Measurements from ENCODE around the gene ARHGAP18. TPM values are rescaled to one million over a fixed set of nuclear protein-coding genes. Genes with fewer than 3 reads are reported as not detected.

The ARHGAP18 gene
- total RNA-seq, 1 experiment from 2014 or later, result 2.4 TPM

GRCh38 chr6:129555206-129555832 lies 154.7 kb downstream of the ARHGAP18 start:
- Histone ChIP-seq H3T11ph (ENCODE audit: low read length) (no peak overlapping the region), H3K27me3 (ENCODE audit: insufficient read depth, low read length) (no peaks in the 10 kb centered on the region), H4K91ac (ENCODE audit: insufficient read length, low read depth, low read length) (no peak overlapping the region), H3K79me1 (ENCODE audit: insufficient read depth, low read depth, low read length, poor library complexity, severe bottlenecking) (no peaks in the 10 kb centered on the region), H3K18ac (ENCODE audit: insufficient read length, low read depth, low read length) (no peak overlapping the region), H4K5ac (ENCODE audit: insufficient read length, low read depth, low read length) (no peak overlapping the region), H3K9ac (ENCODE audit: extremely low read depth, insufficient read length, low read length) (no peak overlapping the region), H2AK5ac (ENCODE audit: insufficient read length, low read length) (no peak overlapping the region), H4K8ac (replicated peaks; ENCODE audit: insufficient read length, low read depth, low read length) (no peak overlapping the region), H2BK5ac (ENCODE audit: insufficient read length, low read length) (no peak overlapping the region), H3K9me3 (ENCODE audit: control insufficient read depth, low read depth, low read length) (no peaks in the 10 kb centered on the region), H4K20me1 (ENCODE audit: control insufficient read depth, insufficient read depth, insufficient read length) (no peaks in the 10 kb centered on the region), H3K27ac (ENCODE audit: insufficient read length, low read depth, low read length) (no peak overlapping the region), H2BK120ac (ENCODE audit: low read depth, low read length, poor library complexity, severe bottlenecking) (no peak overlapping the region), H2BK20ac (ENCODE audit: low read depth, low read length, poor library complexity, severe bottlenecking) (no peak overlapping the region), H3K4ac (ENCODE audit: low read depth, low read length) (no peak overlapping the region), H3K4me2 (ENCODE audit: insufficient read depth, insufficient read length, low read length) (no peak overlapping the region), H2BK15ac (ENCODE audit: low read depth, low read length) (no peak overlapping the region), H3K23ac (ENCODE audit: insufficient read length, low read depth, low read length) (no peak overlapping the region), H2AFZ (ENCODE audit: low read length) (no peak overlapping the region), H3K56ac (ENCODE audit: insufficient read length, low read depth, low read length) (no peak overlapping the region), H3K23me2 (ENCODE audit: insufficient read length, low read depth, low read length, poor library complexity, severe bottlenecking) (no peaks in the 10 kb centered on the region), H3K79me2 (ENCODE audit: insufficient read depth, low read length) (no peaks in the 10 kb centered on the region), H3K4me1 (ENCODE audit: insufficient read depth, low read length) (no peaks in the 10 kb centered on the region), H3K14ac (ENCODE audit: insufficient read depth, low read length) (no peak overlapping the region), H2BK12ac (ENCODE audit: insufficient read length, low read depth, low read length) (no peak overlapping the region)
- no peak; the same call in 2 of the 3 replicates for TF ChIP-seq CTCF (conservative IDR thresholded peaks at IDR 0.05)
- peaks cover 1% of the 10 kb centered on the region; the same call in 1 of the 2 replicates for H3K27me3 Mint-ChIP-seq (ENCODE audit: low read depth)
- WGBS (ENCODE audit: extremely low coverage, insufficient read length, low lambda C conversion rate), result no CpG with 5 or more reads among the region's 5 CpGs
- H3K4me3 Mint-ChIP-seq, result no peak overlapping the region
- no peak for DNase-seq
- H3K36me3 Mint-ChIP-seq (ENCODE audit: insufficient read depth in 1 of 3, low read depth in 3 of 3), result no peaks in the 10 kb centered on the region
- peaks cover 0 to 2% of the 10 kb centered on the region in 2 experiments; a peak in 1 of 5 replicates for H3K9me3 Mint-ChIP-seq
- 0 out of 7 replicates have a peak overlapping the region, but pooled peaks of 1 of the 3 experiments have one; percentile 20 for H3K27ac Mint-ChIP-seq
- peaks cover 3 to 5% of the 10 kb centered on the region in 2 experiments; a peak in 3 of 4 replicates for H3K4me1 Mint-ChIP-seq
